Stimulated activated CD8-positive, alpha-beta memory T cell treated with anti-CD3 and anti-CD28 coated beads, Interleukin-7, amount 100 ng/mL, for 24 hours (primary cell): Measurements from ENCODE around the gene EFCAB12.
"Not testable (repeated sequence)": the region's sequence is repeated elsewhere in the genome, so short reads cannot be mapped to it uniquely, and the experiment has no call there.

Experiments
- DNase-seq: peaks from one replicate; pipeline ENCODE4 v3.0.0-alpha.2; 2020; ENCODE audit warnings: low read depth

EFCAB12 gene

DNA sequence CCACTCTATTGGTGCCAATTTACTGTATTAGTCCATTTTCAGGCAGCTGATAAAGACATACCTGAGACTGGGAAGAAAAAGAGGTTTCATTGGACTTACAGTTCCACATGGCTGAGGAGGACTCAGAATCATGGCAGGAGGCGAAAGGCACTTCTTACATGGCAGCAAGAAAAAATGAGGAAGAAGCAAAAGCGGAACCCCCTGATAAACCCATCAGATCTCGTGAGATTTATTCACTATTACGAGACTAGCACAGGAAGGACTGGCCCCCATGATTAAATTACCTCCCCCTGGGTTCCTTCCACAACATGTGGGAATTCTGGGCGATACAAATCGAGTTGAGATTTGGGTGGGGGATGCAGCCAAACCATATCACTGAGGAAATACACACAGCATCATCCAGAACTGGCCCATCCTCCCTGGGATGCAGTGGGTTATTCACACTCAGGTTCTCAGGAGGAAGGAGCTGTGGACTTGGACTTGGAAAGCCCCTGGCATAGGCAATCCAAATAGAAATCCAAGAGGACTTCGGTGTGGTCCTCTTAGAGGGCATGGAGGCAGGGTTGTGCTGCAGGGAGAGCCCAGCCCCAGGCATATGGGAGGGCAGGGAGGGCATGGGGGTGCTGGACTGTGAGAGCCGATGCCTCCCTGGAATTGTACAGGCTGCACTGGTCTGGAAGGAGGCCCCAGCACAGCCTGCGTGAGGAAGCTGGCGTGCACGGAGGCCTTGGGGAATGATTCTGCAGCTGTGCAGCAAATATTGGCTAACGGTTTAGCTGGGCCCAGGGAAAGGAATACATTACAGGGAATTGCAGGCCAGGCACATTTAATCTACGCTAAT is 62.9 kb downstream of the EFCAB12 start:
- DNase-seq = no peak

DNA sequence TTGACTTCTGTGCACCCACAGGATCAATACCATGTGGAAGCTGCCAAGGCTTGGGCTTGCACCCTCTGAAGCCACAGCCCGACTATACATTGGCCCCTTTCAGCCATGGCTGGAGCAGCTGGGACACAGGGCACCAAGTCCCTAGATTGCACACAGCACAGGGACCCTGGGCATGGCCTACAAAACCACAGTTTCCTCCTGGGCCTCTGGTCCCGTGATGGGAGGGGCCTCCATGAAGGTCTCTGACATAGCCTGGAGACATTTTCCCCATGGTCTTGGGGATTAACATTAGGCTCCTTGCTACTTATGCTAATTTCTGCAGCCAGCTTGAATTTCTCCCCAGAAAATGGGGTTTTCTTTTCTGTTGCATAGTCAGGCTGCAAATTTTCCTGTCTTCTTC is 63.6 kb downstream of the EFCAB12 start:
- not testable (repeated sequence) for DNase-seq

DNA sequence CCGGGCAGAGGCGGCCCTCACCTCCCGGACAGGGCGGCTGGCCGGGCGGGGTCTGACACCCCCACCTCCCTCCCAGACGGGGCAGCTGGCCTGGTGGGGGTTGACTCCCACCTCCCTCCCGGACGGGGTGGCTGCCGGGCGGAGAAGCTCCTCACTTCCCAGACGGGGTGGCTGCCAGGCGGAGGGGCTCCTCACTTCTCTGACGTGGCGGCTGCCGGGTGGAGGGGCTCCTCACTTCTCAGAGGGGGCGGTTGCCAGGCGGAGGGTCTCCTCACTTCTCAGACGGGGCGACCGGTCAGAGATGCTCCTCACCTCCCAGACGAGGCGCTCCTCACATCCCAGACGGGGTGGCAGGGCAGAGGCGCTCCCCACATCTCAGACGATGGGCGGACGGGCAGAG is 65.1 kb downstream of the EFCAB12 start:
- DNase-seq = not testable (repeated sequence)

DNA sequence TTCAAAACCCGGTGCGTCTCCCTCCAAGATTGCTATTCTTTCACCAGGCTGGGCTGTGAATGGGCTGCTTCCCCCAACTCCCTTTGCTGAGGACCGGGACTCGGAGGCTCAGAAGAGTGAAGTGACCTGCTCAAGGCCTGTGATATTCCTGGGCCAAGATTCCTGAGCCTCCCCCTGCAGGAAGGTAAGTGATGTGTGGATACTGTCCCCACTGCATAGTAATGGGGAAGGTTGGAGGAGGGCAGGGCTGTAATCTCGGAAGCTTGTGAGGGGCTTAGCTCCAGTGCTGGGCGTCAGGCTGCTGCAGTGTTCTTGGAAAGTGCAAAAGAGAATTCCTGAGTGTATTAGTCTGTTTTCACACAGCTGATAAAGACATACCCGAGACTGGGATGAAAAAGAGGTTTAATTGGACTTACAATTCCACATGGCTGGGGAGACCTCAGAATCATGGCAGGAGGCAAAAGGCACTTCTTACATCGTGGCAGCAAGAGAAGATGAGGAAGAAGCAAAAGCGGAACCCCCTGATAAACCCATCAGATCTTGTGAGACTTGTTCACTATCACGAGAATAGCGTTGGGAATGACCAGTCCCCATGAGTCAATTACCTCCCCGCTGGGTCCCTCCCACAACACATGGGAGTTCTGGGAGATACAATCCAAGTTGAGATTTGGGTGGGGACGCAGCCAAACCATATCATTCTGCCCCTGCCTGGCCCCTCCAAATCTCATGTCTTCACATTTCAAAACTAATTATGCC is 67.6 kb downstream of the EFCAB12 start:
- DNase-seq = no peak

DNA sequence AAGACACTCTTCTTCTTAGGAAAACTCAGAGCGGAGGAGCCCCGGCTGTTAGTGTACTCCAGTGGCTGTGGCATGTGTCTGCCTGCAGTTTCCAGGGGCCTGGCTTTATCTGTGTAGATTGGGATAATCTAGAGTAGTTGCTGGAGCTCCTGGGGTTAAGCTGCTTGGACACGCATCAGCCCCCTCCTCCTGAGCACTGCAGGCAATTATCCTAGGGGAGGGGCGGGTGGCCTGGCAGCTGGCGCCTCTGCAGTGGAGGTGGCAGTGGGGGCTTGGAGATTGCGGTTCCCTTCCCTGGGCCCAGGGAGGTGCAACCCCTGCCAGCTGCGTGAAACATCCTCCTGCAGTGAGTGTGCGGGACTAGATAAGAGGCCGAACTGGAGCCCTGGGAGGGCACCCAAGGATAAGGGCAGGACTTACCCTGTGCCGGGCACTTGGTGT is 68.2 kb downstream of the EFCAB12 start:
- DNase-seq = no peak

DNA sequence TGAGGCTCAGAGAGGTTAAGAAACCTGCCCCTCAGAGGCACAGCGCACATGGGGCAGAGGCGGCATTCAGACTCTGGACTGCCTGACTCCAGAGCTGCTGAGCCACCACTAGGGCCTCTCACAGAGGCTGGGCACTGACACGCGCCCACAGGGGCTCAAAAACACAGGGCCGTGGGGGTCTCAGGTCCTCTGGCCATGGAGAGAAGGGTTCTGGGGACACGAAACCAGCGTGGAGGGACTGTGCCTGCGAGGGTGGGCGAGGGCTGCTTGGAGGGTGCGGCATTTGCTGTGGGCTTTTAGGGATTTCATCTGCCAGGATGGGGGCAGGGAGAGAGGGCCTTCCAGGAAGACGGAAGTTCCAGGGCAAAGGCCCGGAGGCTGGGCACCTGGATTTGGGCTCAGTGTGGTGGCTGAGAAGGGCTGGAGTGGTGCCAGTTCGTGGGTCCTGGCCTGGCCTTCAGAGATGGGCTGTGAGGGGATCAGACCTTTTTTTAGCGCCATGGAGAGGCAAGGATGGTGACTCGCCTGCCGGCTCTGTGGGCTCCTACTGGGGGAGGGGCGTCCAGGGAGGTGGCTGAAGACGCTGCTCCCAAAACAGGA is 69.6 kb downstream of the EFCAB12 start:
- DNase-seq = no peak

DNA sequence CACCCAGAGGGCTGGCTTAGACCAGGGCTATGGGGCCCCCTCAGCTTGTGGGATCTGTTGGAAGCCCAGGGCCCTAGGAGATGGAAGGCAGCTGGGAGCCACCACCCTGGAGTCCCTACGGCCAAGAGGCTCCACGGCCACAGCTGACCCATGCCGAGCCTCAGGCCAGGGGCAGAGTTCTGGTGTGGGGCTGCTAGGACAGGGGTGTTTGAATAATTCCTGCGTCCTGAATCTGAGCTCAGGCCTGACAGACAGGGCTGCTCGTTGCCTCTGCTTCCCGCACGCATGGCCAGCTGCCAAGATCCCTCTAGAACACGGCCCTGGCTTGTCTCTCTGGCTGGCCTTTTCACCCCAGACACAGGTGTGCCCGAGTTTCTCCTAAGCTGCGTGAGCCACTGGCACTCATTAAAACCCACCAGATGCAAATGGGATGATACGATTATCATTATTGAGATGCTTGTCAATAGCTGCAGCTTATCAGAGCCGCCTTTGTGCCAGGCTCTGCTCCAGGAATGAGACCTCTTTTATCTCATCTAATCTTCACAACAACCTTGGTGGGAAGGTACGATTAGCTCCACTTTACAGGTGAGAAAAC is 70.2 kb downstream of the EFCAB12 start:
- no peak for DNase-seq

DNA sequence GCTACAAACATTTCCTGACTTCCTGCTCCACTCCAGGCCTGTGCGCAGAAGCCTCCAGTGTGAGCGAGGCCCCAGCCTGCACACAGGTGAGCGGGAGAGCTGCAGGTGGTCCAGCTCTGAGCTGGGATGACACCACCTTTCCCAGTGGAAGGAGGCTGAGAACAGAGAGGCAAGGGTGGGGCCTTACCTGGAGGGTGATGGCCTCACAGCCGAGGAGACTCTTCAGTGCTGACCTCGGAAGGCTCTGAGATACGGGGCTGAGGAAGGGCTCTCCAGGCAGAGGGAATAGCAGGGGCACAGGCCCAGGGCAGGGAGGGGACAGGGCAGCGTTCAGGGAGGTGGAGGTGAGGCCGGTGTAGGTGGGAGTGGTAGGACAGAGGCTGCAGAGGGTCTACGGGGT is 70.8 kb downstream of the EFCAB12 start:
- DNase-seq = no peak

DNA sequence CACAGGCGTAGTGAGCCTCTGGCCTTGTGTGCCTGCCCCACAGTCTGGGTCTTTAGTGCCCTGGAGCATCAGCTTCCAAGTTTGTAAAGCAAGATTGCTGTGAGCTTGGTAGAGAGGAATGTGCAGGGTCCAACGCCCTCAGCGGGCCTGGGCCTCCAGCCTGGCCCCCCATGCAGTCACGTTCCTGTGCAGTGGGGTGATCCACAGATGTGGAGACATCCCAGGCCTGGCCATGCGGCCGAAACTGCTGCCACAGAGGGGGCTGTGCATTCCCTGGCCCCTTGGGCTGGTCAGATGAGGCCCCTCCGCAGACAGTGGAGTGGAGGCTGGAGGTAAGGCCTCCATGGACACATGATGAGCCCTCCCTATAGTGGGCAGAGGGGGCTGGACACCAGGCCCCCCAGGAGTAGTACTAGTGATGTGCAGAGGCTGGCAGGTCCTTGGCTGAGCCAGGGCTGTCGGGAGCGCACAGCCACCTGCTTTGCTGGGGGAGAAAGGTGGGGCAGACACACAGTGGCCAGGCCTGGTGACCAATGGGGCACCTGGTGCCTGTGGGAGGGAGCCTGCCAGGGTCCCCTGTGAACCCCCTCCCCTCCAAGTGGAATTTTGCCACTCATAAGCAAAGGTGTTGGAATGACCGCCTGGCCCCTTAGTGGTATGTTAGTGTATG is 71.5 kb downstream of the EFCAB12 start:
- DNase-seq = no peak

DNA sequence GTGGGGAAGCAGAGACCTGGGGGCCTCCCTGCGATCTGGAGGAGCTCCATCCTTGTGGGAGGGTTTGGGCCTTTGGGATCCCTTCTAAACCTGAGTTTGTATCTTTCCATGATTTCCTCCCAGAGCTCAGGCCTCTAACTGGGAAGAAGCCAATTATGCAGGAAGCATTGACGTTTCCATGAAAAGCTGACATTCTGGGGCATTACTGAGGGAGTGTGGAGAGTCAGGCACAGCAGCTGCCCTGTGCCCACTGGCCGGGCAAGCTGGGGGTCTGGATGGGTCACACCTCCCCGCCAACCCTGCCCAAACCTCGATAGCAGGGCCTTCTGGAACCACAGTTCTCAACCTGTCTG is 74.9 kb downstream of the EFCAB12 start:
- no peak for DNase-seq

DNA sequence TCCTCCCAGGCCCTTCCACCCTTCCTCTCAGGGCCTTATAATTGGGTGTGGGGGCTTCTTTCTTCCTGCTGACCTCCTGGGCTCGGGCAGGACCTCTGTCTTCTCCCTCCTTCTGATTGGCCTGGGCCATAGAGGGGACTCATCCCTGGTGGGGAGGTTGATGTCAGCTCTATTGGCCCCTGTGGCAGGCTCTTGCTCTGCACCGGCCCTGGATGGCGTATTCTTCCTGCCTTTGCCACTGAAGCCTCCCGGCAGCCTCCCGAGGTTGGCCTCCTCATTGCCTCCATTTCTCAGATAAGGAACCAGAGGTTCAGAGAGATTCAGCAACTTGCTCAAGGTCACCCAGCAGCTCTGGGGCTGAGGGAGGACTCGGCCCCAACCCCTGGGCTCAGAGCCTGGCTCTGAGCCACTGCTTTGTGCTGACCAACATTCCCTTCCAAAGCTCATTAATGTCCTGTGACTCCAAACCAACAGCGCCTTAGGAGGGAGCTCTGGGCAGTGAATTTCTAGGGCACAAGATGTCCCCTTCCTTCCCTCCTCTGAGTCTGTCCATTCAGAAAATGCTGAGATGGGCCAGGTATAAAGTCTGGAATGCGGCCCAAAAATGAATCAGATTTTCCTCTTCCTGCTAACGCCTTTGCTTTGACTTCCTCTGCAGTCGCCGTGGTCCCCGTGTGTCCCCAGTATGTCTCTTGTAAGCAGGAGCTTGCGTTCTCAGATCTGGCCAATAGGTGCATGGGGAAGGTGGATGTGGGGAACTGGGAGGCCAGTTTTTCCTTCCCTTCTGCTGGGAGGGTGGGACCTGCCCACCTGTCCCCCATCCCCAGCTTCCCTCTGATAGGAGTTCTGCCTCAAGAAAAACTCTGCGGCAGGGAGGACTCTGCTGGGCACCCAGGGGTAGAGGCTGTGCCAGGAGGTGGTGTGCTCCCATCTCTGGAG is 75.5 kb downstream of the EFCAB12 start:
- DNase-seq = no peak

DNA sequence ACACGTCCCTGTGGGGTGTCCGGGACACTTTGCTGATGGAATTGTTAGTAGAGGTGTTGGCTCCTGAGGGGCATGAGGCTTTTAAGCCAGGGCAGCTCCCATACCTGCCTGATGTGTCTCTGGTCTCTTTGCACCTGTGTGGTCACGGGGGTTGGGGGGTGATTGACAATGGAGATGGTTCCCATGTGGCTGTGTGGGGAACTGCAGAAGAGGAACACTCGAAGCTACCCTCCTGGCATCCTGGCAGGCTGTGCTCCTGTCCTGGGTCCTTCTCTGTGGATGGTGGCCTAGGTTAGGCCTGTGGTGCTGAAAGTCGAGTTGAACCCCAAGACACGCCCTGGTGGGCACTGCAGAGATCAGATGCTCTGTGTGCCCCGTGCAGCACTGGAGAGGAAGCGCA is 76.4 kb downstream of the EFCAB12 start:
- DNase-seq = no peak
